DOHH2 (cell line): Measurements from ENCODE around the gene BABAM2.

Experiments used
- H3F3A ChIP-seq: fragments of 200-600 bp; sonication (generic), shearing (Covaris generic); 2 replicates; pipeline ENCODE4 v1.6.0; 2016; ENCODE audit warnings: antibody characterized with exemption, mild to moderate bottlenecking; ENCODE audit not compliant: control insufficient read depth, insufficient read depth
- H3K27ac ChIP-seq: fragments of 200-600 bp; sonication (generic); 2 replicates; pipeline ENCODE4 v1.5.1; 2014; ENCODE audit warnings: low read depth, mild to moderate bottlenecking, low read length, moderate library complexity
- H3K27me3 ChIP-seq: fragments of 200-600 bp; sonication (generic); 2 replicates; pipeline ENCODE4 v1.6.1; 2014; ENCODE audit warnings: mild to moderate bottlenecking, low read length, mixed read lengths; ENCODE audit not compliant: control insufficient read depth
- H3K36me3 ChIP-seq: fragments of 200-600 bp; sonication (generic); 2 replicates; pipeline ENCODE4 v1.6.1; 2014; ENCODE audit warnings: mild to moderate bottlenecking, low read length, moderate library complexity, mixed read lengths; ENCODE audit not compliant: control insufficient read depth
- H3K4me1 ChIP-seq: fragments of 200-600 bp; sonication (generic); 2 replicates; pipeline ENCODE4 v1.6.1; 2014; ENCODE audit warnings: mild to moderate bottlenecking, low read length, mixed read lengths; ENCODE audit not compliant: control insufficient read depth
- H3K4me2 ChIP-seq: fragments of 200-600 bp; sonication (generic); 2 replicates; pipeline ENCODE4 v1.6.0; 2014; ENCODE audit warnings: mild to moderate bottlenecking, low read length, moderate library complexity
- H3K4me3 ChIP-seq: fragments of 200-600 bp; sonication (generic); 2 replicates; pipeline ENCODE4 v1.5.1; 2014; ENCODE audit warnings: mild to moderate bottlenecking, low read length, mixed read lengths
- H3K79me2 ChIP-seq: fragments of 200-600 bp; sonication (generic); 2 replicates; pipeline ENCODE4 v1.6.1; 2014; ENCODE audit warnings: mild to moderate bottlenecking, low read length, mixed read lengths; ENCODE audit not compliant: control insufficient read depth
- H3K9me2 ChIP-seq: fragments of 200-600 bp; sonication (generic); replicated peaks from 2 replicates; pipeline ENCODE4 v1.6.1; 2014; ENCODE audit warnings: mild to moderate bottlenecking, low read length, mixed read lengths; ENCODE audit not compliant: control insufficient read depth
- H3K9me3 ChIP-seq: fragments of 200-600 bp; sonication (generic); 2 replicates; pipeline ENCODE4 v1.6.1; 2014; ENCODE audit warnings: antibody characterized with exemption, low read length, mixed read lengths; ENCODE audit not compliant: control insufficient read depth, insufficient read depth
- H4K20me1 ChIP-seq: fragments of 200-600 bp; sonication (generic); 2 replicates; pipeline ENCODE4 v1.6.0; 2014; ENCODE audit warnings: low read depth, mild to moderate bottlenecking, antibody characterized with exemption, low read length, moderate library complexity; ENCODE audit not compliant: control insufficient read depth, insufficient read depth
- EZH2phosphoT487 ChIP-seq: fragments of 200-600 bp; sonication (generic); IDR thresholded peaks from 2 replicates; pipeline ENCODE4 v1.6.1; 2017; ENCODE audit warnings: borderline replicate concordance, mild to moderate bottlenecking, antibody characterized with exemption, low read length, moderate library complexity, mixed read lengths
- TF ChIP-seq, protein P1 (sequence below): fragments of 200-600 bp; sonication (generic); IDR thresholded peaks from one replicate; pipeline ENCODE4 v1.5.1; 2014; ENCODE audit warnings: antibody characterized with exemption, mild to moderate bottlenecking, low read depth, low read length; ENCODE audit not compliant: poor library complexity, severe bottlenecking

The BABAM2 gene

DNA sequence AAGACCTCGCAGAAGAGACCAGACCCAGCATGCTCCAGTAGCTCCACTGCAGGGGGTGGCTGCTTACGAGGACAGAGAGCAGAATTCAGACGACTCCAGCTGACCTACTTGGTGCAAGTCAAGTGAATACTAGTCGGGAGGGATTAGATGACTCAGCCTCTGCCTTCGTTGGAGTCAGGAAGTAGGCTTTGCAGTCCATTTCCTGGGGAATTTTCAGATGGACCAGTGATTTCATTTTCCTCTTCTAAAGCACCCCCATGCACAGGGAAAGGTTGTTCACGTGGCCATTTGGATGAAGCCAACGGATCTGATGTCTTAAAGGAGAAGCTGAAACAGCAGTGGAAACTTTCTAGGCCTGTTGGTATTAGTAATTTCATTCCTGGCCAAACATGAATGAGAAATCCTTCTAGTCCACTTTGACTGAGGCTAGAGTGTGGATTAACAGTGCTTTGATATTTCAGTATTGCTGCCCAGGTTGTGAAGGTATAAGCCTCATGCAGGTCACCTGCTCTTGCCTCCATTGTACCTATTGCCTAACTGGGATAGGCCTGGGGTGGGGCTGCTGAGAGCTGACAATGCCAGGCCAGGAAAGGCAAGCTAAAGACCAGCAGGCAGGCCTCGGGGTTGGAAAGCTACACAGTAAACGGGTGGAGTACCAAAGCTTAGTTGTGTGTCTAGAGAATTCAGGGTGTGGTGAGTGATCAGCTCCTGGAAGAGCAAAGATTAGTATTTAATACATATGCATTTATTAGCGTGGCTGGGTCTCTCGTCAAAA lies 384.6 kb downstream of the BABAM2 start:
- TF ChIP-seq EZH2phosphoT487 = no peak
- TF ChIP-seq, protein P1, sequence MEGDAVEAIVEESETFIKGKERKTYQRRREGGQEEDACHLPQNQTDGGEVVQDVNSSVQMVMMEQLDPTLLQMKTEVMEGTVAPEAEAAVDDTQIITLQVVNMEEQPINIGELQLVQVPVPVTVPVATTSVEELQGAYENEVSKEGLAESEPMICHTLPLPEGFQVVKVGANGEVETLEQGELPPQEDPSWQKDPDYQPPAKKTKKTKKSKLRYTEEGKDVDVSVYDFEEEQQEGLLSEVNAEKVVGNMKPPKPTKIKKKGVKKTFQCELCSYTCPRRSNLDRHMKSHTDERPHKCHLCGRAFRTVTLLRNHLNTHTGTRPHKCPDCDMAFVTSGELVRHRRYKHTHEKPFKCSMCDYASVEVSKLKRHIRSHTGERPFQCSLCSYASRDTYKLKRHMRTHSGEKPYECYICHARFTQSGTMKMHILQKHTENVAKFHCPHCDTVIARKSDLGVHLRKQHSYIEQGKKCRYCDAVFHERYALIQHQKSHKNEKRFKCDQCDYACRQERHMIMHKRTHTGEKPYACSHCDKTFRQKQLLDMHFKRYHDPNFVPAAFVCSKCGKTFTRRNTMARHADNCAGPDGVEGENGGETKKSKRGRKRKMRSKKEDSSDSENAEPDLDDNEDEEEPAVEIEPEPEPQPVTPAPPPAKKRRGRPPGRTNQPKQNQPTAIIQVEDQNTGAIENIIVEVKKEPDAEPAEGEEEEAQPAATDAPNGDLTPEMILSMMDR = no peak
- no peaks in the 10 kb centered on the region for H3K36me3 ChIP-seq
- H3K4me1 ChIP-seq = no peaks in the 10 kb centered on the region
- no peaks in the 10 kb centered on the region for H4K20me1 ChIP-seq
- H3K27ac ChIP-seq = no peak overlapping the region
- H3K9me2 ChIP-seq = no peaks in the 10 kb centered on the region
- no peaks in the 10 kb centered on the region for H3K27me3 ChIP-seq
- H3F3A ChIP-seq = no peaks in the 10 kb centered on the region
- no peaks in the 10 kb centered on the region for H3K9me3 ChIP-seq
- no peaks in the 10 kb centered on the region for H3K79me2 ChIP-seq
- H3K4me2 ChIP-seq = no peak overlapping the region
- H3K4me3 ChIP-seq = no peak overlapping the region

- H3K79me2 ChIP-seq = no peaks in the 10 kb centered on the region
- TF ChIP-seq, protein P1 = no peak
- TF ChIP-seq EZH2phosphoT487 = no peak
- no peaks in the 10 kb centered on the region for H3K36me3 ChIP-seq
- no peaks in the 10 kb centered on the region for H3K9me2 ChIP-seq
- no peaks in the 10 kb centered on the region for H4K20me1 ChIP-seq
- no peaks in the 10 kb centered on the region for H3K27me3 ChIP-seq
- no peak overlapping the region for H3K4me3 ChIP-seq
- H3K4me1 ChIP-seq = no peaks in the 10 kb centered on the region
- no peaks in the 10 kb centered on the region for H3F3A ChIP-seq
- H3K9me3 ChIP-seq = no peaks in the 10 kb centered on the region
- no peak overlapping the region for H3K27ac ChIP-seq
- H3K4me2 ChIP-seq = no peak overlapping the region
Measured at GRCh38 chr2:28276076-28276618, 385.6 kb downstream of the BABAM2 start.

DNA sequence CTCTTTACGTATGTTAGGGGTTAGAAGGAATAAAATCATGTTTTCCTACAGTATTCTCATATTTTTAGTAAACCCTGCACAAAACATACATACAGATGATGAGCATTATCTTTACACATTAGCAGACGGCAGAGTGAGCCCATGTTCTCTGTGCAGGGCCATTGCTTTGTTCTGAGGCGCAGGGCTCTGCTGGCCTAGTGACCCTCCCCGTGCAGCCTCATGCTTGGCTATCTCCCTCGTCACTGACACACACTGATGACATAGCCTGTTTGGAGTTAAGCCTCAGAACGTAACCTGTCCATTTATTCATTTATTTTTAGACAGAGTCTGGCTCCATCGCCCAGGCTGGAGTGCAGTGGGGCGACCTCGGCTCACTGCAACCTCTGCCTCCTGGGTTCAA lies 386.3 kb downstream of the BABAM2 start:
- Histone ChIP-seq H3K9me2 (no peaks in the 10 kb centered on the region), H3K27ac (no peak overlapping the region), H3K4me3 (no peak overlapping the region), H3K36me3 (no peaks in the 10 kb centered on the region), H4K20me1 (no peaks in the 10 kb centered on the region), H3K9me3 (no peaks in the 10 kb centered on the region), H3F3A (no peaks in the 10 kb centered on the region), H3K79me2 (no peaks in the 10 kb centered on the region), H3K4me1 (no peaks in the 10 kb centered on the region), H3K27me3 (no peaks in the 10 kb centered on the region), H3K4me2 (no peak overlapping the region)
- TF ChIP-seq EZH2phosphoT487 = no peak
- TF ChIP-seq, protein P1 = no peak
